ENCODE results near the gene IL17RB.

Gene IL17RB

GRCh38 chr3:53829605-53830004 lies 16.8 kb upstream of the IL17RB start:
- DNase-seq (ENCODE audit: low spot score): no peak

- DNase-seq (ENCODE audit: low spot score): no peak
These were observed 15.4 kb upstream of the IL17RB start for GRCh38 chr3:53830944-53831343.

- DNase-seq (ENCODE audit: low spot score): no peak
These were observed 13.2 kb upstream of the IL17RB start for GRCh38 chr3:53833053-53833645.

GRCh38 chr3:53833700-53834099 lies 12.7 kb upstream of the IL17RB start:
- no peak for DNase-seq (ENCODE audit: low spot score)

DNA sequence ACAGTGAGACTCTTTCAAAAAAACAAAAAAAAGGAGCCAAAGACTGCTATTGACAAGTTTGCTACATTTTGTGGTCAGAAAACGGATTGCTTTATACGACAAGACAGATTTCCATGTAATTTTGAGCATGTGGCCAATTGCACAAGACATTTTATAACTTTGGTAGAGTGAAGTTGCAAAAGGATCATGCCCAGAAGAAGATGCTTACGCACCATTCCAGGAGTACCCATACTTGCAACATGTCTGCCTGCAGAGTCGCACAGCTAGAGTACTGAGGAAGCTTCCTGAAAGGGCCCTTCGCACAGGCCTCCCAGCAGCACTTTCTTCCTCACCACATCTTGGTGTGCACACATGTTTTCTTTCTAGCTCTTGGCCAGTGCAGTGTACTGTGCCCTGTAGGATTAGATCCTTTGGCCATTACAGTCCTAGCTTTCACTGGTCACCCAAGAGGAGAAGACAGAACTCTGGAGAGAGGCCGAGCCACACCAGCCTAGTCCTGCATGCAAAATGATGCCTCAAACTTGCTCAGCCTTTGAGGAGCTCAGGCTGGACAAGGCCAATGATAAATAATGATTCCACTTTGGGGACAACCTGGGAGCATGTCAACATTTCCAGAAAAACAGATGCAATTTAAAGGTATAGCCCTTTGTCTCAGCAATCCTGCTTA lies 11.8 kb upstream of the IL17RB start:
- no peak for DNase-seq (ENCODE audit: low spot score)

DNA sequence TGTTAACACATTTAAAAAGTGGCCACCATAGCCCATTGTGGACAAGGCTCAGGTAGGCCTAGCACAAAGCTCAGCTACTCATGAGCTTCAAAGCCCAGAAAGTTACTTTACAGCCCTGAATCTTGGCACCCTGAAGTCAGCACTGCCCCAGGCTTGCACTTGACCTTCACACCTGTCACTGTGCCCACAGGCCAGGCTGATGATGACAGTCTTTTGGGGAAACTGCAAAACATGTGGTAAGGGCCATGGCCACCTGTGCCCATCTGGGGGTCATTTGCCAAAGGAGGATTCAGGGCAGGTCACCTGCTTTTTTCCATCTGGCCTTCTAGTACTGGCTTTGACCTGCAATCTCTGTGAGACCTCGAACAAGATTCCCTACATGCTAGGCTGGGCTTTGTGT lies 11.1 kb upstream of the IL17RB start:
- no peak for DNase-seq (ENCODE audit: low spot score)

- DNase-seq (ENCODE audit: low spot score): no peak
These were observed 10.1 kb upstream of the IL17RB start for GRCh38 chr3:53836084-53836872.

DNA sequence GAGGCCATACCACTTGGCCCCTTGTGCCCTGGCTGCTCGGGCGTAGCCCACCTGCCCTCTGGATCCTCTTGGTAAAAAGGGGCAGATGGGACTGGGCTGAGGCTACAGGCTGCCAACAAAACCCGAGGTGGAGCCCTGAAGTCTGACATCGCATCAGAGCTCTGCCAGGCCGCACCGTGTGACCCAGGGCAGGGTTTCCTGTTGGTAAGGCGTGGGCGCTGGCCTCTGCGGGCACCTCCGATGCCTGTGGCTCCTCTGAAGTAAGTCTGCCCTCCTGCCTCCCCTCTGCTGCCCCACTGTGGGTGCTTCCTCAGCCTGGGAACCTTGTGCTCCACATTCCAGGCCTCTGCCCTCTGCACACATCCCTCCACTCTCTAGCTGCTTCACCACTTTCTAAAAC lies 9.0 kb upstream of the IL17RB start:
- DNase-seq (ENCODE audit: low spot score): no peak

DNA sequence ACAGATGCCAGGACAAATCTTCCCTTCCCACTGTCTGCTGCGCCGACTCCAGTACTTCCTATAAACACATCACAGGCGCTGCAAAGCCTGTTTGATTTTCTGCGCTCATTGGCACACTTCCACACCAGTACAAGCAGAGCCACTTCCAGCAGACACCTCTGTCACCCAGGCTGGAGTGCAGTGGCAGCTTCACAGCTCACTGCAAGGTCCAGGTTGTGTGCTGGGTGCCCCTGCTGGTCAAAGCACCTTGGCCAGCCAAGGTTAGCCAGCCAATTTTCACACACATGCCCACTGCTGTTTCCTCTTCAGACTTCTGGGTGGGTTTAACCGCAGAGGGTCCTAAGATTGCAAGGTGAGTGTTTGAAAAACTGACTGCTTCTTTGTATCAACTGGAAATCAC lies 5.1 kb upstream of the IL17RB start:
- no peak for DNase-seq (ENCODE audit: low spot score)

- no peak for DNase-seq (ENCODE audit: low spot score)
These were observed 3.8 kb upstream of the IL17RB start for GRCh38 chr3:53842436-53843194.

- no peak for DNase-seq (ENCODE audit: low spot score)
These were observed 2.9 kb upstream of the IL17RB start for GRCh38 chr3:53843195-53844177.

DNA sequence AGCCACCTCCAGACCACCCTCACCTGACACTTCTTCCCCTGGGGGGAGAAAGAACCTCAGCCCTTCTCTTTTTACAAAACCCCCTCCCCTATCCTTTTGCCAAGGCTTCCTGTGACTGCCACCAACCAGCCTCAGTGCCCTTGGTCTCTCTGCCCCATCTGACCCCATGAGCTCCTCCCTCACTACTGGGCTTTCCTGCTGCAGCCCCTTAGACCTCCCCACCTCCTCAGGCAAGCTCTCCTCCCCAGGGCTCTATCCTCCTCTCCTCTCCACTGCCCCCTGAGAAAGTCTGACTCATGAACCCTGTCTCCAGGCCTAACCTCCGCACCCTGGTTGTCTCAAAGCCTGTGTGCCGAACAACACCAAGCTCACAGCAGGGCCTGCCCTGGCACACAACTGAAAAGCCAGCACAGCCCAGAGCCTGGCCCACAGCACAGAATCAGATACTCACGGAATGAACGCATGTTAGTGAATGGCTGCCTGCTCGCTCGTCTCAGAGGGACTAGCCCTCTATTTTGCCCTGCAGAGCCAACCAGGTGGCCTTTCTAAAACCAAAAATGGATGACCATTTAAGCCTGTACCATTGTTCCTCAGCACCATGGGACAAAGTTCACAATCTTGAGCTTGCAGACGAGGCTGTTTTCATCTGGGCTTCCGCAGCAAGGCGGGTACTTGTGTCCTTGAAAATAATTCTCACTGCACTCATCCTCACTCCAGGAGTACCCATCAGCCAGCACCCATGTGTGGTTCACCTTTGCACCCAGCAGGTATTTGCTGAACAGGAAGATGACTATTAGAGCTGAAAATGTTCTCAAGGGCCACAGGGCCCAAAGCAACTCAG lies 1.9 kb upstream of the IL17RB start:
- no peak for DNase-seq (ENCODE audit: low spot score)

DNA sequence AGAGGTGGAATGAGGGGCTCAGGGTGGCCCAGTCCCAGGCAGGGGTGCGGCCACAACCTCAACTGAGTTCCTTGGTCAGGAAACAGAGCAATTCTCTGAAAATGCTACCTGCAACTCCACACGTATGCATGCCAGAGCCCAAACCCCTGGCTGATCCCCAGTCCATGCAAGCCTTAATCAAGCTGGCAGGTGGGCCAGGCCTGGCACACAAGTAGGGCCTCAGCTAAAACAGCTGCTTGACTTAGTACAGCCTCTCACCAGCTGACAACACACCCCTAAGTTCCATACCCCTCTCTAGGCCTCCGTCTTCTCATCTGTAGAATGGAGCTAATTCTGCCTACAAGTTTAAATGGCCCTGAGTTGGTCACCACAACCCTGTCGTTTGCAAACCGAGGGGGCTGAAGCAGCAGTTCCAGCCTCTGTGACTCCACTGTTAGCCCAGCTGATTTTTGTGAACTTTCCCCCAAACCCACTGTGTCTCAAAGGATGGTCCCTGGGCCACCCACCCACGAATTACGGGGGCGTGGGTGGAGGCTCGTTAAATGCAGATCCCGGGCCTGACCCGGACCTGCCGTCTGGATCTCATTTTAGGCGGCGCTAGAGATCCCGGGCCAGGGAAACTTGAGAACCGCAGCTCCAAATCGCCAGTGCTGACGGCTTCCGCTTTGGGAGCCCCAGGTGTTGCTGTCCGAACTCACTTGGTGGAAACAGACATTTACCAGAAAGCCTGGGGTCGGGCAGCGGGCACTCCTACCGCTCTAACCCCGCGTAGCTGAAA lies 1.1 kb upstream of the IL17RB start:
- DNase-seq (ENCODE audit: low spot score): peak; percentile 7

DNA sequence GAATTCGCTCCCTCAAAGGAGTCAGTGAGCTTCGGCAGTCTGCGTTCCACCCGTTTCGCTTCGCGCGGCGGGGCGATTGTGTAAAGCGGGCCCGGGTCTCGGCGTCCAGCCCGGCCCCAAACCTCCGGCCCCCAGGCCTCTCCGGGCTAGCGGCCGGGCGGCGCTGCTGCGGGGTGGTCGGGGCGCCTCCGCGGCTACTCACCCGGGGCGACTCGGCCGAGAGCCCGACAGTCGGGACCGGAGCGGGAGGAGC lies 561 bp upstream of the IL17RB start:
- no peak for DNase-seq (ENCODE audit: low spot score)

GRCh38 chr3:53846851-53847155 lies 435 bp downstream of the IL17RB start:
- DNase-seq (ENCODE audit: low spot score): no peak

GRCh38 chr3:53849916-53850315 lies 3.5 kb downstream of the IL17RB start:
- DNase-seq (ENCODE audit: low spot score): no peak

GRCh38 chr3:53850895-53851294 lies 4.5 kb downstream of the IL17RB start:
- DNase-seq (ENCODE audit: low spot score): no peak

DNA sequence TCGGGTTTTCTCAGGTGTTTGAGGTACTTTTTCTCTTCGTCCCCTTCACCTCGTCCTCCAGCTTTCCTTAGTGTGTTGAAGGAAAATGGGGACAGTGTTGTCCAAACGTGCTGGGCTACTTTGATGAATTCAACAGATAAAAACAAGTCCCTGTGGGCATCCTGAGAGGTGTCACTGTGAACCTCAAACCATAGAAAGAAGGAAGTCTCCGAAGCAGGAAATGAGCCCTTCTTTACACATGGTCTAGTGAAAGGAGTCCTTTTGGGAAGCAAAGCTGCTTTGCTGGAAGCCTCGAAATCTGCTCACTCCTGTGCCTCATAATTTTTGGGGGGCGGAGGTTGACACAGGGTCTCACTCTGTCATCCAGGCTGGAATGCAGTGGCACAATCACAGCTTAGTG lies 10.6 kb downstream of the IL17RB start:
- no peak for DNase-seq (ENCODE audit: low spot score)

DNA sequence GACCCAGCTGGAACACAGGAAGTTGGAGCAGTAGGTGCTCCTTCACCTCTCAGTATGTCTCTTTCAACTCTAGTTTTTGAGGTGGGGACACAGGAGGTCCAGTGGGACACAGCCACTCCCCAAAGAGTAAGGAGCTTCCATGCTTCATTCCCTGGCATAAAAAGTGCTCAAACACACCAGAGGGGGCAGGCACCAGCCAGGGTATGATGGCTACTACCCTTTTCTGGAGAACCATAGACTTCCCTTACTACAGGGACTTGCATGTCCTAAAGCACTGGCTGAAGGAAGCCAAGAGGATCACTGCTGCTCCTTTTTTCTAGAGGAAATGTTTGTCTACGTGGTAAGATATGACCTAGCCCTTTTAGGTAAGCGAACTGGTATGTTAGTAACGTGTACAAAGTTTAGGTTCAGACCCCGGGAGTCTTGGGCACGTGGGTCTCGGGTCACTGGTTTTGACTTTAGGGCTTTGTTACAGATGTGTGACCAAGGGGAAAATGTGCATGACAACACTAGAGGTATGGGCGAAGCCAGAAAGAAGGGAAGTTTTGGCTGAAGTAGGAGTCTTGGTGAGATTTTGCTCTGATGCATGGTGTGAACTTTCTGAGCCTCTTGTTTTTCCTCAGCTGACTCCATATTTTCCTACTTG lies 11.9 kb downstream of the IL17RB start:
- DNase-seq (ENCODE audit: low spot score): no peak

- no peak for DNase-seq (ENCODE audit: low spot score)
These were observed 12.8 kb downstream of the IL17RB start for GRCh38 chr3:53859178-53859577.
